Heart left ventricle (tissue), 16 donors: ENCODE results near the gene CCDC154. TPM values are rescaled to one million over a fixed set of nuclear protein-coding genes. Genes with fewer than 3 reads are reported as not detected.

Experiments
- ATAC-seq, 4 donors: fragments of 200-7000 bp; cut with Tn5 transposase; one replicate each; pipeline ENCODE4 v1.9.1; 2020 to 2022; ENCODE audit warnings: moderate library complexity in 4 of 4, mild to moderate bottlenecking in 3 of 4, moderate number of reproducible peaks in 1 of 4
- DNase-seq, 5 donors: peaks; one replicate each; pipeline ENCODE4 v3.0.0-alpha.2; 2020
- H3K27ac ChIP-seq, 12 donors: fragments of 200-600 bp; sonication (generic) in 4 of 12; one replicate each; pipeline versions ENCODE4 v1.5.0 to v1.8.0; 2016 to 2022; ENCODE audit warnings: mild to moderate bottlenecking in 2 of 12
- H3K27me3 ChIP-seq, 9 donors: fragments of 200-600 bp; sonication (generic) in 2 of 9; one replicate each; pipeline versions ENCODE4 v1.5.1 to v1.8.0; 2016 to 2022; ENCODE audit warnings: mild to moderate bottlenecking in 3 of 9
- H3K36me3 ChIP-seq, 9 donors: fragments of 200-600 bp; sonication (generic) in 2 of 9; one replicate each; pipeline versions ENCODE4 v1.5.0 to v1.8.0; 2018 to 2022; ENCODE audit warnings: mild to moderate bottlenecking in 2 of 9
- H3K4me1 ChIP-seq, 12 donors: fragments of 200-600 bp; sonication (generic) in 4 of 12; one replicate each; pipeline versions ENCODE4 v1.5.0 to v1.8.0; 2016 to 2022; ENCODE audit warnings: mild to moderate bottlenecking in 3 of 12
- H3K4me3 ChIP-seq, 12 donors: fragments of 200-600 bp; sonication (generic) in 4 of 12; one replicate each; pipeline versions ENCODE4 v1.5.0 to v1.8.0; 2017 to 2022; ENCODE audit warnings: mild to moderate bottlenecking in 9 of 12, moderate library complexity in 4 of 12
- H3K9me3 ChIP-seq, 12 donors: fragments of 200-600 bp; sonication (generic) in 4 of 12; one replicate each; pipeline versions ENCODE4 v1.5.0 to v1.8.0; 2016 to 2022; ENCODE audit warnings: mild to moderate bottlenecking in 1 of 12
- CTCF ChIP-seq, 12 donors: fragments of 200-600 bp; sonication (generic) in 4 of 12; IDR thresholded peaks; one replicate each; pipeline versions ENCODE4 v1.5.0 to v1.8.0; 2018 to 2022; ENCODE audit warnings: antibody characterized with exemption in 12 of 12, mild to moderate bottlenecking in 5 of 12
- POLR2A ChIP-seq, 2 donors: fragments of 450-650 bp; IDR thresholded peaks; one replicate each; pipeline ENCODE4 v1.6.1; 2017; ENCODE audit warnings: antibody characterized with exemption in 2 of 2, mild to moderate bottlenecking in 2 of 2, moderate library complexity in 2 of 2
- WGBS, 4 donors: extraction: QIAGEN DNeasy Blood & Tissue Kit in 2 of 4; methylation state at CpG; one replicate each; pipeline versions ENCODE4 v1.1.5 to v1.1.7; 2013 to 2018; 5-methylcytosine and 5-hydroxymethylcytosine counted together
- intact Hi-C, 10 donors: fragments of 100-400 bp; cut with DNase I; formaldehyde crosslinking; loops; one replicate each; pipeline versions ENCODE4 v1.11.1 to v1.14.2; 2022
- polyA plus RNA-seq, 2 donors: library from polyadenylated mRNA; stranded (reverse); fragments of 200-250 nt; gene quantifications; one replicate each; pipeline ENCODE4 v1.2.3, GENCODE V29; 2013
- total RNA-seq, 9 donors: library from RNA; depleted of rRNA in 2 of 9; stranded (reverse); fragments of >200 nt in 2 of 9; fragmentation: NEBNext Ultra II Directional in 3 of 9; extraction: Animal tissue kit (Norgen Biotek cat#: 25700) in 3 of 9; gene quantifications; one replicate each; pipeline versions ENCODE4 v1.1.0 to v1.2.4, GENCODE V29; 2016 to 2023
- donor health status: ischemic (EF 13 %, LVEDD 7.1; RV severe dilation, severe dysfunction).
- donor health status: healthy with polysubstance abuse.
- donor health status: DM: no; HTN: yes; CAD: no.
- donor health status: DM: no; HTN: no; CAD: no.
- donor health status: ischemic (EF 25% LVEDD 6.9; RV normal size, moderate dysfunction).
- donor health status: ischemic (EF 25% LVEDD 5.7; RV mildly dilated, moderate dysfunction).
- donor health status: healthy.
- donor health status: DM: yes; HTN: yes; CAD: no.
- donor health status: ischemic (EF 35%, LVEDD 5.7; RV mildly dilated, moderate dysfunction).
- donor health status: nonischemic (EF 11% LVEDD 7.7; RV severe dilation, severe dysfunction).
- donor health status: DM: yes; HTN: yes; CAD: no.
- donor health status: PGD.
- donor health status: ischemic (EF 29% LVEDD 5.4; RV normal size, mild dysfunction).
- donor health status: nonischemic (EF 23%, LVEDD 6.1; RV moderate dilation, normal function).

CCDC154 gene
- total and polyA plus RNA-seq, 11 donors, result 0.14 to 1.5 (median 0.68) TPM; not detected in 2

- 94 to 98% (median 95%) methylated on average over 12 to 20 of the region's 20 CpGs for WGBS, 4 donors
- ATAC-seq, result no peak
Observed at GRCh38 chr16:1452530-1452929, 8.2 kb upstream of the CCDC154 start.

GRCh38 chr16:1451702-1452392 lies 7.5 kb upstream of the CCDC154 start:
- ATAC-seq (no peak), DNase-seq (no peak)
- Histone ChIP-seq H3K4me3 (no peak overlapping the region), H3K4me1 (no peaks in the 10 kb centered on the region), H3K27ac (no peak overlapping the region), H3K9me3 (no peaks in the 10 kb centered on the region), H3K36me3 (peaks cover 0 to 100% (median 87%) of the 10 kb centered on the region in 9 donors), H3K27me3 (no peaks in the 10 kb centered on the region)
- TF ChIP-seq CTCF (IDR thresholded peaks at IDR 0.05) (no peak), POLR2A (IDR thresholded peaks at IDR 0.05) (no peak)
- WGBS, 4 donors, result 93 to 95% (median 95%) methylated on average over 17 to 34 of the region's 34 CpGs
- intact Hi-C loops, result no loop called here

More at GRCh38 chr16:1452530-1452929, 8.2 kb upstream of the CCDC154 start:
- Histone ChIP-seq H3K4me1 (no peaks in the 10 kb centered on the region), H3K4me3 (no peak overlapping the region), H3K9me3 (no peaks in the 10 kb centered on the region), H3K27me3 (no peaks in the 10 kb centered on the region), H3K36me3 (peaks cover 0 to 98% (median 85%) of the 10 kb centered on the region in 9 donors), H3K27ac (no peak overlapping the region)
- intact Hi-C loops, result no loop called here
- TF ChIP-seq CTCF (IDR thresholded peaks at IDR 0.05), result no peak
- DNase-seq, result no peak

DNA sequence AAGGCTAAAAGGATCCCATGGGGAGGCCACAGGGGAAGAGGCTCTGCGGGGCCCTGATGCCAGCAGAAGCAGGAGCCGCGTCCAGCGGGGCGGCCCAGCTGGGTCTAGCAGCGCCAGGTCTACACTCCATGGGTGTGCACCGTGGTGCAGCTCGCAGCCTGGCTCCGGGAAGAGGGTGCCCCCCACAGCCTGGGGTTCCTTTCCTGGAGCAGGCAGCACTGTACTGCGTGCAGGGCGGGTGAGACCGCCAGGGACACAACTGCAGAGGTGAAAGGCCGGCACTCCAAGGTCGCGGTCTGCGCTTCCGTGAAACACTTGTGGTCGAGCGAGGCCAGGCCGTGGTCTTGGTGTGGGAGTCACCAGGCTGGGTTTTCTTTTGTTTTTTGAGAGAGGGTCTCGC lies 6.5 kb upstream of the CCDC154 start:
- no peak overlapping the region for H3K4me3 ChIP-seq
- intact Hi-C loops, result no loop called here
- H3K27me3 ChIP-seq, result no peaks in the 10 kb centered on the region
- TF ChIP-seq CTCF (IDR thresholded peaks at IDR 0.05) (no peak), POLR2A (IDR thresholded peaks at IDR 0.05) (no peak)
- ATAC-seq (no peak), DNase-seq (no peak)
- H3K27ac ChIP-seq, result no peak overlapping the region
- no peaks in the 10 kb centered on the region for H3K4me1 ChIP-seq
- H3K9me3 ChIP-seq, result no peaks in the 10 kb centered on the region
- peaks cover 0 to 100% (median 80%) of the 10 kb centered on the region in 9 donors for H3K36me3 ChIP-seq
- 92 to 97% (median 95%) methylated on average over 4 to 21 of the region's 21 CpGs for WGBS, 4 donors

- Histone ChIP-seq H3K27ac (no peak overlapping the region), H3K27me3 (no peaks in the 10 kb centered on the region), H3K36me3 (peaks cover 0 to 100% (median 80%) of the 10 kb centered on the region in 9 donors), H3K4me3 (no peak overlapping the region), H3K9me3 (no peaks in the 10 kb centered on the region), H3K4me1 (no peaks in the 10 kb centered on the region)
- WGBS, 4 donors, result 89 to 93% (median 91%) methylated on average over 25 to 29 of the region's 29 CpGs
- TF ChIP-seq POLR2A (IDR thresholded peaks at IDR 0.05), result no peak
- no peak for TF ChIP-seq CTCF (IDR thresholded peaks at IDR 0.05)
- intact Hi-C loops, result no loop called here
- DNase-seq, result no peak
- ATAC-seq, result no peak
Observed at GRCh38 chr16:1450218-1450617, 5.9 kb upstream of the CCDC154 start.
